MCF 10A (cell line): Measurements from ENCODE around the gene TRAPPC11. TPM values are rescaled to one million over a fixed set of nuclear protein-coding genes. Genes with fewer than 3 reads are reported as not detected.

Experiments used
- BruUV-seq: library from RNA; stranded (reverse); fragments of 400-500 nt; replicated peaks from 2 replicates; lab custom pipeline; 2021; lab: Mats Ljungman, UMichigan
- CTCF ChIA-PET: fragments of 300-600 bp; sonication (Branson Sonifier 250); formaldehyde crosslinking; extraction: SDS; loops from one replicate; lab custom pipeline; 2021; ENCODE audit warnings: antibody characterized with exemption, inconsistent platforms; lab: Yijun Ruan, JAX
- POLR2A ChIA-PET: fragments of 300-600, 350-650 bp; sonication (Branson Sonifier 250); formaldehyde crosslinking; extraction: SDS; loops from one replicate; lab custom pipeline; 2020; ENCODE audit warnings: antibody characterized with exemption, inconsistent platforms; lab: Yijun Ruan, JAX
- DNase-seq: peaks from one replicate; pipeline ENCODE4 v3.0.0-alpha.2; 2018; ENCODE audit not compliant: unreplicated experiment
- H3K27ac Mint-ChIP-seq: one replicate; pipeline ENCODE4 v1.8.0; 2022; ENCODE audit warnings: mild to moderate bottlenecking, low read depth, mixed read lengths; ENCODE audit not compliant: unreplicated experiment
- H3K27me3 Mint-ChIP-seq: one replicate; pipeline ENCODE4 v1.8.0; 2022; ENCODE audit warnings: mixed read lengths; ENCODE audit not compliant: insufficient read depth, unreplicated experiment
- H3K36me3 Mint-ChIP-seq: one replicate; pipeline ENCODE4 v1.8.0; 2022; ENCODE audit warnings: mild to moderate bottlenecking, moderate library complexity, mixed read lengths; ENCODE audit not compliant: insufficient read depth, unreplicated experiment
- H3K4me1 Mint-ChIP-seq: one replicate; pipeline ENCODE4 v1.8.0; 2022; ENCODE audit warnings: mixed read lengths; ENCODE audit not compliant: insufficient read depth, unreplicated experiment
- H3K4me3 Mint-ChIP-seq: one replicate; pipeline ENCODE4 v1.8.0; 2022; ENCODE audit warnings: mild to moderate bottlenecking, moderate library complexity, mixed read lengths; ENCODE audit not compliant: unreplicated experiment
- H3K9me3 Mint-ChIP-seq: one replicate; pipeline ENCODE4 v1.8.0; 2022; ENCODE audit warnings: mixed read lengths; ENCODE audit not compliant: unreplicated experiment
- CTCF ChIP-seq: fragments of 200-600 bp; IDR thresholded peaks from one replicate; pipeline ENCODE4 v1.8.0; 2022; ENCODE audit warnings: antibody characterized with exemption, mild to moderate bottlenecking; ENCODE audit not compliant: unreplicated experiment
- intact Hi-C: fragments of 100-400 bp; cut with micrococcal nuclease; formaldehyde crosslinking; loops from 2 replicates; pipeline ENCODE4 v1.14.1; 2022
- total RNA-seq: library from RNA; stranded (reverse); gene quantifications from 2 replicates; pipeline ENCODE4 v1.2.3, GENCODE V29; 2022

TRAPPC11 gene
- total RNA-seq, 1 experiment from 2014 or later: 29.4 TPM

DNA sequence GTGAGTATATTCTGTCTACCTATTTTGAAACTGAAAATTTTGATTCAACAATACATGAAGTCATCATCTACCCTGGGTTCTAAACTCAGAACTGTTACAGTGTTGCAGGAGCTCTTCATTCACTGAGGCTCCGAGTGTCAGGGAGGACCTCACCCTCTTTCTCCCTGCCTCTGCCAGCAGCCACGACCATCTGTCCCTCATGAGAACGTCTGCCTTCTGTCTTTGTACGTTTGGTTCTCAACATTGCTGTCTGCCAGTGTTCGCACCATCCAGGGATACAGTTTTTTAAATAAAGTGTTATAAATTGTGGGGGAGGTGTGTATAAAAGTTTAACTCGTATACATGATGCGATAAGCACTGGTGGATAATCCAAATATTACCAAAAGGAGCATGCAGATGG is 55.5 kb downstream of the TRAPPC11 start:
- H3K9me3 Mint-ChIP-seq: no peaks in the 10 kb centered on the region
- no peaks in the 10 kb centered on the region for H3K27me3 Mint-ChIP-seq
- no peak for DNase-seq
- POLR2A ChIA-PET: no interaction called here
- no peaks in the 10 kb centered on the region for H3K4me1 Mint-ChIP-seq
- no TSS peak for BruUV-seq
- H3K4me3 Mint-ChIP-seq: no peak overlapping the region
- H3K27ac Mint-ChIP-seq: no peak overlapping the region
- TF ChIP-seq CTCF: no peak
- intact Hi-C loops: no loop called here
- CTCF ChIA-PET: no interaction called here
- peaks cover 50% of the 10 kb centered on the region for H3K36me3 Mint-ChIP-seq

GRCh38 chr4:183716302-183716701 is 57.2 kb downstream of the TRAPPC11 start:
- no peak overlapping the region for H3K4me3 Mint-ChIP-seq
- DNase-seq: no peak
- peaks cover 33% of the 10 kb centered on the region for H3K36me3 Mint-ChIP-seq
- no TSS peak for BruUV-seq
- no peaks in the 10 kb centered on the region for H3K27me3 Mint-ChIP-seq
- no peaks in the 10 kb centered on the region for H3K9me3 Mint-ChIP-seq
- ChIA-PET POLR2A (no interaction called here), CTCF (interaction anchor here (0.6 to 1.6 kb wide), 3 partner anchors 13 to 234 kb away, joined by 3 to 4 read pairs (median 4); no protein-coding TSS in a partner anchor)
- no peak for TF ChIP-seq CTCF
- no peak overlapping the region for H3K27ac Mint-ChIP-seq
- intact Hi-C loops: no loop called here
- no peaks in the 10 kb centered on the region for H3K4me1 Mint-ChIP-seq

DNA sequence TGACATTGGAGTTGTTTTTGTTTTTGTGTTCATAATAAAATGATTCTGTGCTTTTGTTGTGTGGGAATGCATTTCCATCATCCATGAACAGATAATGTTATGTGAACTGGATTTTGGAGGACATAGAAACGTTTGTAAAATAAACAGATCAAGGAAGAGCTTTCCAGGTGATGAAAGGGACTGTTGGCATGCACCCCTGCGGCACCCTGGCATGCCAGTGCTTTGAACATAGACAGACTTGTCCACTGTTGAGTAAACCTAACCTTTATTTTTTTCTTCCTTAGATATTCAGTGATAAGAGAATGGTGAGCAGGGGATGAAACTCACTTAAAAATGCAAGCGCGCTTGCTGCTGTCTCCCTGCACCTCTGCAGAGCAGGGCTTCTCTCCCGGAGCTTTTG is 59.8 kb downstream of the TRAPPC11 start:
- intact Hi-C loops: no loop called here
- Mint-ChIP-seq H3K4me1 (no peaks in the 10 kb centered on the region), H3K36me3 (peaks cover 8% of the 10 kb centered on the region), H3K9me3 (no peaks in the 10 kb centered on the region), H3K4me3 (no peak overlapping the region), H3K27ac (no peak overlapping the region), H3K27me3 (no peaks in the 10 kb centered on the region)
- DNase-seq: no peak
- CTCF ChIA-PET: no interaction called here
- TF ChIP-seq CTCF: no peak
- no TSS peak for BruUV-seq
- POLR2A ChIA-PET: interaction anchor here (0.9 kb wide), 1 partner anchor 10 kb away, joined by 3 read pairs; no protein-coding TSS in a partner anchor

DNA sequence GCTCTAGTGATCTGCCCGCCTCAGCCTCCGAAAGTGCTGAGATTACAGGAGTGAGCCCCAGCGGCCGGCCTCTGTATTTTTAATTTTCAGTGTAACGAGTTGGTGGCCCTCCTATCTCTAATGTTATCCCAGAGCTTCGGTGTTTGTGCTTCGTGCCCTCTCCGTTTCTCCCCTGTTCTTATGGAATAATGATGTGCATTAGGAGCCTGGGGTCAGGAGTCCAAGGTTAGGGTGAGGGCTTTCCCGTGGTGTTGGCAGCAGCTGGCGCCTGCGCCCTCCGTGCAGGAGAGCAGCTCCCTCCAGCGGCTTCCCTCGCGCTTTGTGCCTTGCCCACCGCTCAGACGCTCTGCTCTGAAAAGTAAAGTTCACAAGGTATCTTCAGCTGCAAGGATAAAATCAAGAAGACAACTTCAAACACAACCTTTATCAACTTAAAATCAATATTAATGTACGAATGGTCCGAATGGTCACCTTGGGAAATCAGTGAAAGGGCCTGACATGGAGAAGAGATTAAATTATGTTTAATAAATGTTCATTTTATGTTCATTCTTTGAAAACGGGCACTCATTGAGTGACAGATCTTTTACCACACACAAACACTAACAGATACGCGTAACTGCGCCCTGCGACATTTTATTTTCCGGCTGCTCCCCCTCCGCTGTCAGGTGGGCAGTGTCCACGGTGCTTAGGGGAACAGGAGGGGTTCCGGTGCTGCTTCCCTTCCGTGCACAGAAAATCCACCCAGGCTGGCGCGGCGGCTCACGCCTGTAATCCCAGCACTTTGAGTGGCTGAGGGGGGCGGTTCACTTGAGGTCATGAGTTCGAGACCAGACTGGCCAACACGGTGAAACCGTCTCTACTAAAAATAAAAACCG is 62.4 kb downstream of the TRAPPC11 start:
- H3K27ac Mint-ChIP-seq: no peak overlapping the region
- no peaks in the 10 kb centered on the region for H3K36me3 Mint-ChIP-seq
- ChIA-PET CTCF (no interaction called here), POLR2A (no interaction called here)
- H3K9me3 Mint-ChIP-seq: no peaks in the 10 kb centered on the region
- no TSS peak for BruUV-seq
- intact Hi-C loops: no loop called here
- no peaks in the 10 kb centered on the region for H3K27me3 Mint-ChIP-seq
- TF ChIP-seq CTCF: no peak
- no peak for DNase-seq
- peak overlapping the region; percentile 25 for H3K4me3 Mint-ChIP-seq
- no peaks in the 10 kb centered on the region for H3K4me1 Mint-ChIP-seq
